Mononuclear cell (primary cell): ENCODE results near the gene SPRYD4. TPM values are rescaled to one million over a fixed set of nuclear protein-coding genes. Genes with fewer than 3 reads are reported as not detected.

Source experiments
- H3K27me3 ChIP-seq: 2 replicates; pipeline ENCODE4 v1.6.0; 2011; ENCODE audit warnings: low read length, control low read depth; ENCODE audit not compliant: insufficient read depth
- H3K4me1 ChIP-seq: 2 replicates; pipeline ENCODE4 v1.5.1; 2011; ENCODE audit warnings: mild to moderate bottlenecking, low read length, control low read depth; ENCODE audit not compliant: insufficient read depth
- H3K4me3 ChIP-seq: 2 replicates; pipeline ENCODE4 v1.5.1; 2011; ENCODE audit warnings: mild to moderate bottlenecking, low read length, moderate library complexity
- H3K9me3 ChIP-seq: 2 replicates; pipeline ENCODE4 v1.5.1; 2011; ENCODE audit warnings: low read depth, mild to moderate bottlenecking, control low read depth, low read length
- total RNA-seq: library from RNA; depleted of rRNA; stranded (reverse); fragments of >200 nt; gene quantifications from one replicate; pipeline ENCODE4 v1.2.3, GENCODE V29; 2012

The SPRYD4 gene
- total RNA-seq, 1 donor = 2.9 TPM

- Histone ChIP-seq H3K4me1 (no peaks in the 10 kb centered on the region), H3K4me3 (no peak overlapping the region), H3K27me3 (no peaks in the 10 kb centered on the region), H3K9me3 (no peaks in the 10 kb centered on the region)
Observed at GRCh38 chr12:56461235-56462159, 6.9 kb upstream of the SPRYD4 start.

DNA sequence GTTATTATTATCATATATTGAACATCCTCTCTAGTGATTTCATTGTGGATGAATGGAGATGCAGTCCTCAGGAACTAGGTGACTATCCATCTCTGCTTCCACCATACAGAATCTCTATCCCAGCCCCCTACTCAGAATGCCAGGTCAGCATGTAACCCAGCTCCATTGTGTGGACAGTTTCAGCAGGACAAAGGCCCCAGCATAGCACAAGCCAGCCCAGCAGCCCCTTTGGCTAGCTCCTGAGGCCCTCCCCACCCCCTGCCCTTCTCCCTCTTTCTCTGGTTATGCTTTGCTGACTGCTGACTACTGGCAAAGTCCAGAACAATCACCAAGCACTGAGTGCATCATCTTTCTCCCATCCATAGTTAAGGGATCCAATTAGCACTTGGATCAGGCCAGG, 5.8 kb upstream of the SPRYD4 start:
- Histone ChIP-seq H3K4me1 (no peaks in the 10 kb centered on the region), H3K27me3 (no peaks in the 10 kb centered on the region), H3K9me3 (no peaks in the 10 kb centered on the region), H3K4me3 (no peak overlapping the region)

DNA sequence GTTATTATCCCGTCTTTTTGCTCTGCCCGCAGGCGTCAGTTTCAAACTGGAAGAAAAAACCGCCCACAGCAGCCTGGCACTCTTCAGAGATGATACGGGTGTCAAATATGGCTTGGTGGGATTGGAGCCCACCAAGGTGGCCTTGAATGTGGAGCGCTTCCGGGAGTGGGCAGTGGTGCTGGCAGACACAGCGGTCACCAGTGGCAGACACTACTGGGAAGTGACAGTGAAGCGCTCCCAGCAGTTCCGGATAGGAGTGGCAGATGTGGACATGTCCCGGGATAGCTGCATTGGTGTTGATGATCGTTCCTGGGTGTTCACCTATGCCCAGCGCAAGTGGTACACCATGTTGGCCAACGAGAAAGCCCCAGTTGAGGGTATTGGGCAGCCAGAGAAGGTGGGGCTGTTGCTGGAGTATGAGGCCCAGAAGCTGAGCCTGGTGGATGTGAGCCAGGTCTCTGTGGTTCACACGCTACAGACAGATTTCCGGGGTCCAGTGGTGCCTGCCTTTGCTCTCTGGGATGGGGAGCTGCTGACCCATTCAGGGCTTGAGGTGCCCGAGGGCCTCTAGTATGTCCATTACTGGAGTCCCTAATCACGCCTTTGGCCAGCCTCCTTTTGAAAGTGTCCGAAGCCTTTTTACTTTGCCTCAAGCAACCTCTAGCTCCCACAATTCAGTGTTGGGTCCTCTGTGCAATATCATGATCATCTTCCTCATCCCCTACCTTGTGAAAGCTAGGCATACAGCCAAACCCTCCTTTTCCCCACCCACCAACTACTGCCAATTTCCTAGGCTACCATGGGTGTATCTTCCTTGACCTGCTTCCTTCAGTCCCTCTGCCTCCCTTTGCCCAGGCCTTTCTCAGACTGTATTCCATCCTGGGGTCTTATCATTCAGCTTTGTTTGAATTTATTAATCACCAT, 891 bp downstream of the SPRYD4 start:
- Histone ChIP-seq H3K4me3 (peak overlapping the region; percentile 85), H3K9me3 (no peaks in the 10 kb centered on the region), H3K4me1 (peaks cover 32% of the 10 kb centered on the region), H3K27me3 (no peaks in the 10 kb centered on the region)

GRCh38 chr12:56474389-56474788, 6.0 kb downstream of the SPRYD4 start:
- peaks cover 25% of the 10 kb centered on the region for H3K4me1 ChIP-seq
- H3K4me3 ChIP-seq = no peak overlapping the region
- no peaks in the 10 kb centered on the region for H3K27me3 ChIP-seq
- no peaks in the 10 kb centered on the region for H3K9me3 ChIP-seq

DNA sequence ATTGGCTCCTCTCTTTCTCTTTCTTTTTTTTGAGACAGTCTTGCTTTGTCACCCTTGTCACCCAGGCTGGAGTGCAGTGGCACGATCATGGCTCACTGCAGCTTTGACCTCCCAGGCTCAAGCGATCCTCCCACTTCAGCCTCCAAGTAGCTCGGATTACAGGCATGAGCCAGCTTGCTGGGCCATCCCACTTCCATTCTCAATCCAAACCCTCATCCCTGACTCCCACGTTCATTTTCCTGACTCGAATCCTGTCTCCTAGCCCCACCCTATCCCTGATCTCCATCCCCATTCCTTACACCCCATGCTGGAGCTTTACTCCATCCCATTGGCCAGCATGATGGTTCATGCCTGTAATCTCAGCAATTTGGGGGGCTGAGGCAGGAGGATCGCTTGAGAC, 7.8 kb downstream of the SPRYD4 start:
- Histone ChIP-seq H3K9me3 (no peaks in the 10 kb centered on the region), H3K27me3 (no peaks in the 10 kb centered on the region), H3K4me3 (no peak overlapping the region)

DNA sequence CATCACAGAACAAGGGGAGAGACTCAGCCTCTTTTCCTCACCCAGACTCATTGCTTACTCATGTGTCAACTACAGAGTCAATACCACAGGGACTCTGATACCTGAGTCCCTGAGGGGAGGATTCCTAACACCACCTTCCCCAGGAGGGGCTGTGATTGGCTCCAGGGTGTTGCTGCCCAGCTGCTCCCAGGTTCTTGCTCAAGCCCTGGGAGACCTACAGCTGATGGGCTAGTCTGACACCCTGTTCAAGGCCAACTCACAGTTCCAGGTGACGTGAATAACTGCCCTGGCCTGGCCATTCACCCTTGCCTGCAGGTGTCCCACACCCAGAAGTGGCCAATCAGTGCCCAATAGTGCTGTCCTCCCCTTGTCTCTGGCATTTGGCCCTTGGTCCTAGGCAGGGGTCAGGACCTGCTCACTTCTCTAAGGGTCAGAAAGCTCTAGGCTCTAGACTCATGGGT, 8.6 kb downstream of the SPRYD4 start:
- H3K9me3 ChIP-seq = no peaks in the 10 kb centered on the region
- no peaks in the 10 kb centered on the region for H3K27me3 ChIP-seq
- peaks cover 4% of the 10 kb centered on the region for H3K4me1 ChIP-seq
- no peak overlapping the region for H3K4me3 ChIP-seq

More for the DNA sequence above, 7.8 kb downstream of the SPRYD4 start:
- H3K4me1 ChIP-seq = peaks cover 12% of the 10 kb centered on the region

DNA sequence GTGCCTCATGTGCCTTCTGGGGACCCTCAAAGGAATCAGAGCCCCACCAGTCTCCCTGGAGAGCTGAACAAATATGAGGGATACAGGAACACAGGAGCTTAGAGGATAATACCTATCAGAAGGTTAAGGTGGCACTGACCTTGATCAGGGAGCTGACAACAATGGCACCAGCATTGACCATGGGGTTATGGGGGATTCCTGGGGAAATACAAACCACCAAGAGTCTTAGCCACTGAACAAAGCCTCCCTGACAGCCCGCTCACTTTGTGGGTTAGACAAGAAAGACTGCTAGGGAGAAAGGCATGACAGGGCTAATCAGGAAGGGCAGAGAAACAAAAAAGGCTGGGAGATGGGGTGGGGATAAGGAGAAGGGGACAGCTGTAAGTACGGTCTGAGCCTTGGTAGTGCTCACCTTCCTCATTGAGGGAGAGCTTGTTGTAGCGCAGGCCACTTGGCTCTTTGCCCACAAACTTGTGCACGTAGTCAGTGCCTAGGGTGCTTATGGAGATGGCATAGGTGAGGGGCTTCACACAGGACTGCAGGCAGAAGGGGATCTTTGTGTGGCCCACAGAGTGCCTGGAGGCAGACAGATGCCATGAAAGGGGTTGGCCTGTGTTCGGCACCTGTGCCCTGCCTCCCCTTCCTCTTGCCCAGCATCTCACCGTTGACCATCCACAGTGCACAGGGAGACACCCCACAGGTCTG, 9.3 kb downstream of the SPRYD4 start:
- Histone ChIP-seq H3K4me1 (peaks cover 4% of the 10 kb centered on the region), H3K27me3 (no peaks in the 10 kb centered on the region), H3K4me3 (no peak overlapping the region), H3K9me3 (no peaks in the 10 kb centered on the region)

DNA sequence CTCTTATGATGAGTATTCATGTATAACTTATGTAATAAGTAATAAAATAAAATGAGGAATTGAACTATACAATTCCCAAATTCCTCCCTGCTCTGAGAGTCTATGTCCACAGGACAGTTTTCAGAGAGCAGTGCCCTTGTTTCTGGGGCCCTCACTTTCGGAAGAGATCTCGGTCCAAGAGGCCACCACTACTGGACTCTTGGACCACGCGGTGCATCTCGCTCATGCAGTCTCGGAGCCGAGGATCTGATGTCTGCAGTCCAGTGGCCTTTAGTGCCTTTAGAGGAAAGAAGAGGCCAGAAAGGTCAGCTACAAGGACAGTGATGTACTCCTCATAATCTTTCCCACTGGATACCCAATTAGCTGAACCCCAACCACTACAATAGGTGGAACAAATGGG, 11.2 kb downstream of the SPRYD4 start:
- peaks cover 4% of the 10 kb centered on the region for H3K4me1 ChIP-seq
- no peak overlapping the region for H3K4me3 ChIP-seq
- no peaks in the 10 kb centered on the region for H3K9me3 ChIP-seq
- no peaks in the 10 kb centered on the region for H3K27me3 ChIP-seq

DNA sequence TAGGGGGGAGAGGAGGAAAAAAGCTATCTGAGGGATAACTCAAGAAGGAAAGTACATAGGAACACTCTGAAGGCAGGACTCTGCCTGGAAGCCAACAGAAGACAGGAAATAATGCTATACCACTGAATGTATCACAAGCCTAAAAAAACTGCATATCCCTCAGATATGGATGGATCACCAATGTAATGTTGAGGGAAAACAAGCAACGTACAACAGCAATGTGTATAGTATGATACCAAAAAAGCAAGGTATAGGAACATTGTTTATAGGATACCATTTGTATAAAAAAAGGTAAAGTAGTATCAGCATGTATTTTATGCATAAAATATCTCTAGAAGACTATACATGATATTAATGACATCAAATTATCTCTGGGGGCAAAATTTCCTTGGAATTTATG, 16.2 kb downstream of the SPRYD4 start:
- Histone ChIP-seq H3K27me3 (peaks cover 19% of the 10 kb centered on the region), H3K4me3 (no peak overlapping the region), H3K4me1 (peaks cover 23% of the 10 kb centered on the region), H3K9me3 (no peaks in the 10 kb centered on the region)

DNA sequence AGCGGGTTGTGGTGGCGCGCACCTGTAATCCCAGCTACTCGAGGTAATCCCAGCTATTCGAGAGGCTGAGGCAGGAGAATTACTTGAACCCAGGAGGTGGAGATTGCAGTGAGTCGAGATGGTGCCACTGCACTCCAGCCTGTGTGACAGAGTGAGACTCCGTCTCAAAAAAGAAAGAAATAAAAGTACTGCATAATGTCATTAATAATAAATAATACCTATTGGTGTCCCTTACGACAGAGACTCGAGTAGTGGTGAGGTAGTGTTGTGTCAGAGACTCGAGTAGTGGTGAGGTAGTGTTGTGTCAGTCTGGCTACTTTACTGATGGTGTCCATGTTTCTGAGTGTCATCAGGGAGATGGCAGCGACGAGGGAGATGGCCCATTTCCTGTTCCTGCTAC, 18.3 kb downstream of the SPRYD4 start:
- no peak overlapping the region for H3K4me3 ChIP-seq
- H3K4me1 ChIP-seq = peaks cover 19% of the 10 kb centered on the region
- no peaks in the 10 kb centered on the region for H3K9me3 ChIP-seq
- H3K27me3 ChIP-seq = peaks cover 28% of the 10 kb centered on the region

- Histone ChIP-seq H3K4me1 (peaks cover 19% of the 10 kb centered on the region), H3K9me3 (no peaks in the 10 kb centered on the region), H3K27me3 (peaks cover 29% of the 10 kb centered on the region), H3K4me3 (peak overlapping the region; percentile 47)
Observed at GRCh38 chr12:56487448-56488040, 19.2 kb downstream of the SPRYD4 start.

GRCh38 chr12:56488041-56488955, 19.9 kb downstream of the SPRYD4 start, which contains the start of gene GLS2:
TSS of gene GLS2 (minus strand) at chr12:56488161. CDS start at chr12:56488118, 43 bp downstream.
- H3K9me3 ChIP-seq = no peaks in the 10 kb centered on the region
- H3K4me1 ChIP-seq = peaks cover 19% of the 10 kb centered on the region
- H3K27me3 ChIP-seq = peaks cover 31% of the 10 kb centered on the region
- H3K4me3 ChIP-seq = peak within 1 kb of the TSS; percentile 47

- peaks cover 19% of the 10 kb centered on the region for H3K4me1 ChIP-seq
- H3K4me3 ChIP-seq = no peak overlapping the region
- H3K27me3 ChIP-seq = peaks cover 31% of the 10 kb centered on the region
- no peaks in the 10 kb centered on the region for H3K9me3 ChIP-seq
Observed at GRCh38 chr12:56490360-56490759, 22.0 kb downstream of the SPRYD4 start.
